ENCODE measurements around the gene KCNN2. TPM values are rescaled to one million over a fixed set of nuclear protein-coding genes. Genes with fewer than 3 reads are reported as not detected.

Gene KCNN2
- total and polyA plus RNA-seq, 3 experiments from 2014 or later = not detected

DNA sequence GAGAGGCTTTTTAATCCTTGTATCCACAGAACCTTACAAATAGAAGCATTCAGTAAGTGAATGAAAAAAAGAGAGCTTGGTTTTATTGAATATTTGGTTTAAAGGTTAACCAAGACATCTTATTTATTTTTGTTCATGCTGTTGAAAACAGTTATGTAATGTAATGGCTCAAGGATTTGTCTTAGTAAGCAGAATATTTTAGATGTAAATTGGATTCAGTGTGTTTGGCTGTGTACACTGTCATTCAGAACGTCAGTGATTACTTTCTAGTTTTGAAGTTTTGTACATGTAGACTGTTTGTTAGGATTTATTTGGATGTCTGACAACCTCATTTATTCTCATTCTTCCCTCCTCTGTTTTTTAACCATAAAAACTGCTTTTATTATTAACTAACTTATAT, 31.3 kb downstream of the KCNN2 start:
- H3K27ac ChIP-seq (ENCODE audit: low read depth, low read length) = no peak overlapping the region
- CTCF ChIA-PET = no interaction called here
- no peaks in the 10 kb centered on the region for H3K4me1 ChIP-seq (ENCODE audit: insufficient read depth, low read length)
- H3K4me3 ChIP-seq (ENCODE audit: low read length) = no peak overlapping the region
- H3K27me3 Mint-ChIP-seq = peaks cover 0 to 4% of the 10 kb centered on the region in 2 donors
- POLR2A ChIA-PET = no interaction called here
- no peaks in the 10 kb centered on the region for H3K27me3 ChIP-seq (ENCODE audit: insufficient read depth, low read length, poor library complexity, severe bottlenecking)
- H3K4me3 Mint-ChIP-seq = no peak overlapping the region
- no peaks in the 10 kb centered on the region for H3K36me3 ChIP-seq (ENCODE audit: insufficient read depth, low read length)
- no peaks in the 10 kb centered on the region for H3K9me3 ChIP-seq (ENCODE audit: low read length)
- no peak for DNase-seq
- H3K9me3 Mint-ChIP-seq = peaks cover 0 to 2% (median 0%) of the 10 kb centered on the region in 5 donors
- H3K36me3 Mint-ChIP-seq = no peaks in the 10 kb centered on the region
- H3K27ac Mint-ChIP-seq = no peak overlapping the region
- no peaks in the 10 kb centered on the region for H3K4me1 Mint-ChIP-seq

DNA sequence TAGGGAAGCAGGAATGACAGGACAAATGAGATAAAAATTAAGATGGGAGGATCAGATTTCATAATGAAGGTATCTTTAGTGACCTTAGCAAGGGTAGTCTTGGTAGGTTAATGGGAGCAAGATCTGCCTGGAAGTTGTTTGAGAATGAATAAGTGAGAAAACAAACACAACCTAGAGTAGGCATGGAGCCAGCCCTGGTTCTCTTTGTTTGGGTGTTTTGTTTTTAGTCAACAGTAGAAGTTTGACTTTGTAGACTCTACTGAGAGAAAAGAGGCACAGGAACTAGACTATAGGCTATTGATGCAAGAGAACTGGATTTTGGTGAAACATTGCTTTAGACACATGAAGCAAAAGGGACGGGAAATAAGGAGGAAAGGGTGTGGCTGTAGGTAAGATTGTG, 40.3 kb downstream of the KCNN2 start:
- H3K9me3 Mint-ChIP-seq = peaks cover 0 to 12% (median 7%) of the 10 kb centered on the region in 5 donors
- POLR2A ChIA-PET = no interaction called here

DNA sequence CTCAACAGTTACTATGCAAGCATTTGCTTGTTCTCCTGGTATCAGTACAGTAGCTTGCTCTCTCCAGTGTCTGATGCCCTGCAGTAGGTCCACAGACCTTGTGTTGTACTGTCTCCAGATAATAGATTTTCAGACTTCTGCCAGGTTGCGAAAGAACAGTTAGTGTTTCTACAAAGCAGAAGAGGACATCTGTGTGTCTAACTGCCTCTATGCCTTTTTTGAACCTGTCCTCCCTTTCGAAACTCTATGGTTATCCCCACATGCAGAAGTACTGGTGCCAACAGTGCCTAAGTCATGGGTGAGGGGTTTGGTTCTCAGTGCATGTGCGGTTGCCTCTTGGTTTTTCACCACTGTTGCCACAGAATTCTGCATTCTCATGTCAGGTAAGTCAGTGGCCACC, 45.9 kb downstream of the KCNN2 start:
- H3K4me3 Mint-ChIP-seq = no peak overlapping the region

More for the DNA sequence above, 40.3 kb downstream of the KCNN2 start:
- no peak overlapping the region for H3K27ac Mint-ChIP-seq
- H3K36me3 Mint-ChIP-seq = no peaks in the 10 kb centered on the region
- Histone ChIP-seq H3K36me3 (ENCODE audit: insufficient read depth, low read length) (no peaks in the 10 kb centered on the region), H3K9me3 (ENCODE audit: low read length) (no peaks in the 10 kb centered on the region), H3K4me1 (ENCODE audit: insufficient read depth, low read length) (no peaks in the 10 kb centered on the region), H3K4me3 (ENCODE audit: low read length) (no peak overlapping the region), H3K27me3 (ENCODE audit: insufficient read depth, low read length, poor library complexity, severe bottlenecking) (no peaks in the 10 kb centered on the region), H3K27ac (ENCODE audit: low read depth, low read length) (no peak overlapping the region)
- peaks cover 0 to 4% of the 10 kb centered on the region in 2 donors for H3K27me3 Mint-ChIP-seq
- DNase-seq = no peak
- no peaks in the 10 kb centered on the region for H3K4me1 Mint-ChIP-seq
- CTCF ChIA-PET = no interaction called here
- no peak overlapping the region for H3K4me3 Mint-ChIP-seq

DNA sequence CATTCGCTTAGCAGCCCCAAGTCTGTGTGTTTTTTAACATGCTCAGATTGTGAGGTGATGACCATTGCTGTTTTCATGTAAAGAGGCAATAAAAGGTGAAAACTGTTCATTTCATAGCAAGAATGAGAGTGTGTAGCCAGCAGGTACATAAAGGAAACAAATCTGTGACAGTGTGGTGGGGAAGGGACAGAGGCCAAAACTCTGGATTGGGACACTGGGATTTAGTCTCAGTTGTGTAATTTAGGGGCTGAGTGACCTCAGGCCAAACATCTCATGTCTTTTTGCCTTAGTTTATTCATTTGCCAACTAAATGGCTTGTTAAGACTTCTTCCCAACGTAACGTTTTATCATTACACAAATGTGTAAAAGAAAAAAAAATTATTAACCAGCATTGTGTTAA, 47.0 kb downstream of the KCNN2 start:
- no peaks in the 10 kb centered on the region for H3K9me3 ChIP-seq (ENCODE audit: low read length)
- no peak overlapping the region for H3K4me3 ChIP-seq (ENCODE audit: low read length)
- H3K27me3 ChIP-seq (ENCODE audit: insufficient read depth, low read length, poor library complexity, severe bottlenecking) = no peaks in the 10 kb centered on the region
- Mint-ChIP-seq H3K27me3 (no peaks in the 10 kb centered on the region), H3K27ac (no peak overlapping the region), H3K4me1 (no peaks in the 10 kb centered on the region), H3K9me3 (no peaks in the 10 kb centered on the region), H3K4me3 (no peak overlapping the region), H3K36me3 (no peaks in the 10 kb centered on the region)
- POLR2A ChIA-PET = no interaction called here
- DNase-seq = no peak
- no peak overlapping the region for H3K27ac ChIP-seq (ENCODE audit: low read depth, low read length)
- H3K4me1 ChIP-seq (ENCODE audit: insufficient read depth, low read length) = no peaks in the 10 kb centered on the region
- H3K36me3 ChIP-seq (ENCODE audit: insufficient read depth, low read length) = no peaks in the 10 kb centered on the region
- CTCF ChIA-PET = no interaction called here

More for the DNA sequence above, 45.9 kb downstream of the KCNN2 start:
- Mint-ChIP-seq H3K4me1 (no peaks in the 10 kb centered on the region), H3K36me3 (no peaks in the 10 kb centered on the region), H3K9me3 (no peaks in the 10 kb centered on the region), H3K27ac (no peak overlapping the region), H3K27me3 (no peaks in the 10 kb centered on the region)
- H3K27ac ChIP-seq (ENCODE audit: low read depth, low read length) = no peak overlapping the region
- H3K4me3 ChIP-seq (ENCODE audit: low read length) = no peak overlapping the region
- no peaks in the 10 kb centered on the region for H3K9me3 ChIP-seq (ENCODE audit: low read length)
- POLR2A ChIA-PET = no interaction called here
- no peaks in the 10 kb centered on the region for H3K36me3 ChIP-seq (ENCODE audit: insufficient read depth, low read length)
- H3K4me1 ChIP-seq (ENCODE audit: insufficient read depth, low read length) = no peaks in the 10 kb centered on the region
- no peak for DNase-seq
- CTCF ChIA-PET = no interaction called here
- no peaks in the 10 kb centered on the region for H3K27me3 ChIP-seq (ENCODE audit: insufficient read depth, low read length, poor library complexity, severe bottlenecking)

DNA sequence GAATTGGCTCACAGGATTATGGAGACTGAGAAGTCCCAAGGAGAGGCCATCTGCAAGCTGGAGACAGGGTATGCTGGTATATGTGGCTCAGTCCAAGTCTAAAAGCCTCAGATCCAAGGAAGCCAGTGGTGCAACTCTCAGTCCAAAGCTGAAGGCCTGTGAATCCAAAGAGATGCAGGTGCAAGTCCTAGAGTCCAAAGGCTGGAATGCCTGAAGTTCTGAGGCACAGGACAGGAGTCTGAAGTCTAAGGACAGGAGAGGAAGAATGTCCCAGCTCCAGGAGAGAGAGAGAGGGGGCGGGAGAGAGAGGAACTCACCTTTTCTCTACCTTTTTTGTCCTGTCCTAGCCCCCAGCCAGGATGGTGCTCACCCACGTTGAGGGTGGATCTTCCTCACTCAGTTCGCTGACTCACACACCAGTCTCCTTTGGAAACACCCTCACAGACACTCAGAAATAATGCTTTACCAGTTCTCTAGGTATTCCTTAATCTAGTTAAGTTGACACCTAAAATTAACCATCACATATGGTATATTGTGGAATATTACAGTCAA, 49.6 kb downstream of the KCNN2 start:
- Mint-ChIP-seq H3K27me3 (no peaks in the 10 kb centered on the region), H3K36me3 (no peaks in the 10 kb centered on the region), H3K4me1 (no peaks in the 10 kb centered on the region), H3K4me3 (no peak overlapping the region), H3K27ac (no peak overlapping the region), H3K9me3 (no peaks in the 10 kb centered on the region)
- H3K27me3 ChIP-seq (ENCODE audit: insufficient read depth, low read length, poor library complexity, severe bottlenecking) = no peaks in the 10 kb centered on the region
- CTCF ChIA-PET = no interaction called here
- no peak overlapping the region for H3K4me3 ChIP-seq (ENCODE audit: low read length)
- H3K36me3 ChIP-seq (ENCODE audit: insufficient read depth, low read length) = no peaks in the 10 kb centered on the region
- no peaks in the 10 kb centered on the region for H3K9me3 ChIP-seq (ENCODE audit: low read length)
- H3K27ac ChIP-seq (ENCODE audit: low read depth, low read length) = no peak overlapping the region
- no peaks in the 10 kb centered on the region for H3K4me1 ChIP-seq (ENCODE audit: insufficient read depth, low read length)
- DNase-seq = no peak
- POLR2A ChIA-PET = no interaction called here

DNA sequence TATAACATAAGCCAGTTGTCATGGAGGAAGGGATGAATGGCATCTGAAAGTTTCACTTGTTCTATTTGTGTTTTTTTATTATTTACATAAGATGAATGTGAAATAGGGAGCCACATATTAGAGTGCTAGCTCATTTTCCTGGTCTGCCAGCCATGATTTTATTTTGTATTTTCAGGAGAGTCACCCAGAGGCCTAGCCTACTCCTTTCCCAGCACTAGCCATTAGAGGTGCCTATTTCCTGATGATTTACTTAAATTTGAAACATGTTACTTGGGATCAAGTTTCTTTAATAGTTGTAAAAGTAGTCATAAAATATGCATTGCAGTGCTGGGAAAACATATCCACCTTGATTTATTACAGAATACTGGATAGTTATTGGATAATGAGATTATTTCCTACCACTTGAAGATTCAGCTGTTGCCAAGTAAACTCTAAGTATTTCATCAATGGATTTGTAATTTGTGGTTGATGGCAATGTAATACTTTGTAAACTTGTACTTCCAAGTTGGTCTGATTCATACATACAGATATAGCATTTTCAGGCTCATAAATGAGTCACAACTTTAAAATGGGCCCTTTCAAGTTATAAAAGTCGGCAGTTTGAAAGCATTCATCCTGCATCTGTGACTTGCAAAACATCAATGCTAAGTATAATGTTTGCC, 50.8 kb downstream of the KCNN2 start:
- no peaks in the 10 kb centered on the region for H3K36me3 ChIP-seq (ENCODE audit: insufficient read depth, low read length)
- Mint-ChIP-seq H3K36me3 (no peaks in the 10 kb centered on the region), H3K4me3 (no peak overlapping the region), H3K27me3 (no peaks in the 10 kb centered on the region), H3K9me3 (no peaks in the 10 kb centered on the region), H3K27ac (no peak overlapping the region), H3K4me1 (no peaks in the 10 kb centered on the region)
- DNase-seq = no peak
- no peaks in the 10 kb centered on the region for H3K4me1 ChIP-seq (ENCODE audit: insufficient read depth, low read length)
- no peaks in the 10 kb centered on the region for H3K9me3 ChIP-seq (ENCODE audit: low read length)
- ChIA-PET POLR2A (no interaction called here), CTCF (no interaction called here)
- no peaks in the 10 kb centered on the region for H3K27me3 ChIP-seq (ENCODE audit: insufficient read depth, low read length, poor library complexity, severe bottlenecking)
- H3K4me3 ChIP-seq (ENCODE audit: low read length) = no peak overlapping the region
- no peak overlapping the region for H3K27ac ChIP-seq (ENCODE audit: low read depth, low read length)

DNA sequence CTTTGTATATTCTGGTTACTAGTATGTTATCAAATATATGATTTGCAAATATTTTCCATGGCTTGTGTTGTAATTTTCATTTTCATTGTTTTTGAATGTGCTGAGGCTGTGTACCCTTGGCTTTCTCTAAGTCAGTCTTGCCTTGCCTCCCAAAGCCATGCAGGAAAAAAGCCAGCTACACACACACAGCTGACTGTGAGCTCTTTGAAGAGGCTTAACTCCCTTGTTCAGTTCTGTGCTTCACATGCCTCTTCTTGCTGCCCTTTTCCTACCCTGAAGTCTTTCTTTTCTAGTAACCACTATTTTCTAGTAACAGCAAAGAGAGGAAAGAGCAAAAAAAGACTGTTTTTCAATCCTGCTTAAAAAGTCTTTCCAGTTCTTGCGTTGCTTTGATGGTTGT, 53.9 kb downstream of the KCNN2 start:
- H3K27me3 ChIP-seq (ENCODE audit: insufficient read depth, low read length, poor library complexity, severe bottlenecking) = no peaks in the 10 kb centered on the region
- no peaks in the 10 kb centered on the region for H3K36me3 ChIP-seq (ENCODE audit: insufficient read depth, low read length)
- no peak for DNase-seq
- H3K4me3 ChIP-seq (ENCODE audit: low read length) = no peak overlapping the region
- Mint-ChIP-seq H3K4me1 (no peaks in the 10 kb centered on the region), H3K27me3 (no peaks in the 10 kb centered on the region), H3K9me3 (no peaks in the 10 kb centered on the region), H3K36me3 (no peaks in the 10 kb centered on the region), H3K27ac (no peak overlapping the region), H3K4me3 (no peak overlapping the region)
- ChIA-PET POLR2A (no interaction called here), CTCF (no interaction called here)
- no peak overlapping the region for H3K27ac ChIP-seq (ENCODE audit: low read depth, low read length)
- no peaks in the 10 kb centered on the region for H3K9me3 ChIP-seq (ENCODE audit: low read length)
- H3K4me1 ChIP-seq (ENCODE audit: insufficient read depth, low read length) = no peaks in the 10 kb centered on the region

DNA sequence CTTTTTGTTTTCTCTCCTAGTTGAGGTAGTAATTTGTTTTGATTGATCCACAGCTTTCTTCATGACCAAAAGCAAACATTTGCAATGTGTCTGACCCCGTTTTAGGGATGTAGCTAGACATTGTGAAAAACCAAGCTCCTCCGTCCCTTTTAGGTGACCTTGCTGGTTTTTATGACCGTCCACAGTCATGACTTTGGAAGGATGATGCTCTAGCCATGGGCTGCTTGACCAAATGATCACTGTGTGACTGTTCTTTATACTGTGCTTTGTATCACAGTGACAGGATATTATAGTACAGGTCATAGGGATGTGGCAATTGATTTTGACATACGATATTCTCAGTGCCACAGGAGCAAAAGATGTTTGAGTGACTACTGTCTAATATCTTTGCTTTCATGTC, 54.4 kb downstream of the KCNN2 start:
- H3K9me3 Mint-ChIP-seq = no peaks in the 10 kb centered on the region
- no peaks in the 10 kb centered on the region for H3K4me1 Mint-ChIP-seq
- H3K4me3 Mint-ChIP-seq = no peak overlapping the region
- no peaks in the 10 kb centered on the region for H3K36me3 Mint-ChIP-seq
- ChIA-PET POLR2A (no interaction called here), CTCF (no interaction called here)
- Histone ChIP-seq H3K4me3 (ENCODE audit: low read length) (no peak overlapping the region), H3K9me3 (ENCODE audit: low read length) (no peaks in the 10 kb centered on the region), H3K27me3 (ENCODE audit: insufficient read depth, low read length, poor library complexity, severe bottlenecking) (no peaks in the 10 kb centered on the region), H3K4me1 (ENCODE audit: insufficient read depth, low read length) (no peaks in the 10 kb centered on the region), H3K27ac (ENCODE audit: low read depth, low read length) (no peak overlapping the region), H3K36me3 (ENCODE audit: insufficient read depth, low read length) (no peaks in the 10 kb centered on the region)
- no peak overlapping the region for H3K27ac Mint-ChIP-seq
- DNase-seq = no peak
- no peaks in the 10 kb centered on the region for H3K27me3 Mint-ChIP-seq

DNA sequence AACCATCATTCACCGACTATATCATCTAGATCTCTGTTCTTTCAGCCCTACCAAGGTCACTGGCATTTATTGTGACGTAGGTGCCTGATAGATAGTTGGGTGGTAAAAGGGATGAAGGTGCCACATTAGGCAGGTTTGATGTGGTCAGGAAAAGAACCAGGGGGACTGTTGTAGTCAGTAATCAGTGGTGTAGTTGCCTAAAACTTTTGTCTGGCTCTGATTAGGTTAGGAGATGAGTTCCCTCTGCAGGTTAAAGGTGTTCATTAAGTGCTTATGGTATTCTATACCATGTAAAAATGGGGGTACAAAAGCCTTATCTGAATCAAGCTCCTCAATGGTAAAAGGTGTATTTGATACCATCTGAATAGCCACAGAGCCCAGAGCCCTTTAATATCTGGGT, 55.6 kb downstream of the KCNN2 start:
- Mint-ChIP-seq H3K4me3 (no peak overlapping the region), H3K36me3 (no peaks in the 10 kb centered on the region), H3K27ac (no peak overlapping the region), H3K9me3 (no peaks in the 10 kb centered on the region), H3K4me1 (no peaks in the 10 kb centered on the region), H3K27me3 (no peaks in the 10 kb centered on the region)
- Histone ChIP-seq H3K4me1 (ENCODE audit: insufficient read depth, low read length) (no peaks in the 10 kb centered on the region), H3K4me3 (ENCODE audit: low read length) (no peak overlapping the region), H3K27me3 (ENCODE audit: insufficient read depth, low read length, poor library complexity, severe bottlenecking) (no peaks in the 10 kb centered on the region), H3K36me3 (ENCODE audit: insufficient read depth, low read length) (no peaks in the 10 kb centered on the region), H3K27ac (ENCODE audit: low read depth, low read length) (no peak overlapping the region), H3K9me3 (ENCODE audit: low read length) (no peaks in the 10 kb centered on the region)
- ChIA-PET POLR2A (no interaction called here), CTCF (no interaction called here)
- DNase-seq = no peak

All from CD8-positive, alpha-beta memory T cell (primary cell).